Immature natural killer cell (primary cell): Measurements from ENCODE around the gene SFSWAP. TPM values are rescaled to one million over a fixed set of nuclear protein-coding genes. Genes with fewer than 3 reads are reported as not detected.

ENCODE experiments used
- DNase-seq, 3 donors: peaks; one replicate each; pipeline ENCODE4 v3.0.0; 2022; ENCODE audit warnings: mixed read lengths in 1 of 3
- H3K27ac Mint-ChIP-seq, 6 donors: one replicate each; pipeline ENCODE4 v1.8.0; 2020; ENCODE audit warnings: mixed read lengths in 6 of 6, mild to moderate bottlenecking in 5 of 6, inconsistent platforms in 4 of 6, moderate library complexity in 3 of 6
- H3K27me3 Mint-ChIP-seq, 3 donors: one replicate each; pipeline ENCODE4 v1.8.0; 2020 to 2021; ENCODE audit warnings: low read depth in 3 of 3, mild to moderate bottlenecking in 3 of 3, mixed read lengths in 3 of 3, moderate library complexity in 3 of 3, inconsistent platforms in 1 of 3
- H3K36me3 Mint-ChIP-seq, 3 donors: one replicate each; pipeline ENCODE4 v1.8.0; 2020; ENCODE audit warnings: mixed read lengths in 3 of 3, inconsistent platforms in 2 of 3, mild to moderate bottlenecking in 2 of 3
- H3K4me1 Mint-ChIP-seq, 2 donors: one replicate each; pipeline ENCODE4 v1.8.0; 2020; ENCODE audit warnings: inconsistent platforms in 2 of 2, mild to moderate bottlenecking in 2 of 2, mixed read lengths in 2 of 2, moderate library complexity in 1 of 2
- H3K4me3 Mint-ChIP-seq, 5 donors: one replicate each; pipeline ENCODE4 v1.8.0; 2020; ENCODE audit warnings: mild to moderate bottlenecking in 5 of 5, mixed read lengths in 5 of 5, inconsistent platforms in 3 of 5, moderate library complexity in 3 of 5
- H3K9me3 Mint-ChIP-seq, 6 donors: one replicate each; pipeline ENCODE4 v1.8.0; 2020; ENCODE audit warnings: mild to moderate bottlenecking in 6 of 6, mixed read lengths in 6 of 6, inconsistent platforms in 4 of 6, moderate library complexity in 3 of 6
- polyA plus RNA-seq, 3 donors: library from polyadenylated mRNA; unstranded; fragments of 300-500 nt; fragmentation: Illumina TruSeq; gene quantifications; one replicate each; pipeline ENCODE4 v1.2.3, GENCODE V29; 2021

Gene SFSWAP
- polyA plus RNA-seq, 3 donors from 2014 or later = 6.0 to 26.2 (median 16.6) TPM

- Mint-ChIP-seq H3K27ac (no peak overlapping the region), H3K9me3 (no peaks in the 10 kb centered on the region), H3K27me3 (peaks cover 0 to 11% (median 0%) of the 10 kb centered on the region in 3 donors), H3K4me1 (peaks cover 0 to 4% of the 10 kb centered on the region in 2 donors), H3K4me3 (no peak overlapping the region), H3K36me3 (no peaks in the 10 kb centered on the region)
- no peak for DNase-seq
Observed at GRCh38 chr12:131833896-131834641, 123.2 kb downstream of the SFSWAP start.

- peaks cover 0 to 4% of the 10 kb centered on the region in 2 donors for H3K4me1 Mint-ChIP-seq
- no peak overlapping the region for H3K27ac Mint-ChIP-seq
- H3K4me3 Mint-ChIP-seq = no peak overlapping the region
- H3K9me3 Mint-ChIP-seq = no peaks in the 10 kb centered on the region
- no peak for DNase-seq
- no peaks in the 10 kb centered on the region for H3K36me3 Mint-ChIP-seq
- peaks cover 0 to 6% (median 0%) of the 10 kb centered on the region in 3 donors for H3K27me3 Mint-ChIP-seq
Observed at GRCh38 chr12:131834798-131835615, 124.1 kb downstream of the SFSWAP start.

- H3K36me3 Mint-ChIP-seq = no peaks in the 10 kb centered on the region
- H3K4me1 Mint-ChIP-seq = peaks cover 0 to 4% of the 10 kb centered on the region in 2 donors
- H3K4me3 Mint-ChIP-seq = no peak overlapping the region
- no peak for DNase-seq
- peaks cover 0 to 6% (median 0%) of the 10 kb centered on the region in 3 donors for H3K27me3 Mint-ChIP-seq
- H3K27ac Mint-ChIP-seq = no peak overlapping the region
- no peaks in the 10 kb centered on the region for H3K9me3 Mint-ChIP-seq
Observed at GRCh38 chr12:131835616-131836171, 124.8 kb downstream of the SFSWAP start.

- Mint-ChIP-seq H3K9me3 (no peaks in the 10 kb centered on the region), H3K4me1 (no peaks in the 10 kb centered on the region), H3K27ac (no peak overlapping the region), H3K27me3 (peaks cover 0 to 6% (median 0%) of the 10 kb centered on the region in 3 donors), H3K36me3 (no peaks in the 10 kb centered on the region), H3K4me3 (no peak overlapping the region)
- no peak for DNase-seq
Observed at GRCh38 chr12:131836193-131836592, 125.3 kb downstream of the SFSWAP start.

- DNase-seq = no peak
- Mint-ChIP-seq H3K4me1 (no peaks in the 10 kb centered on the region), H3K4me3 (no peak overlapping the region), H3K27me3 (peaks cover 0 to 6% (median 0%) of the 10 kb centered on the region in 3 donors), H3K9me3 (no peaks in the 10 kb centered on the region), H3K36me3 (no peaks in the 10 kb centered on the region), H3K27ac (no peak overlapping the region)
Observed at GRCh38 chr12:131836714-131837397, 126.0 kb downstream of the SFSWAP start.

GRCh38 chr12:131840643-131841416 is 129.9 kb downstream of the SFSWAP start:
- no peak for DNase-seq
- Mint-ChIP-seq H3K36me3 (no peaks in the 10 kb centered on the region), H3K4me1 (no peaks in the 10 kb centered on the region), H3K27ac (no peak overlapping the region), H3K4me3 (no peak overlapping the region), H3K27me3 (no peaks in the 10 kb centered on the region), H3K9me3 (no peaks in the 10 kb centered on the region)

GRCh38 chr12:131841547-131841946 is 130.7 kb downstream of the SFSWAP start:
- Mint-ChIP-seq H3K4me3 (no peak overlapping the region), H3K36me3 (no peaks in the 10 kb centered on the region)
- DNase-seq = no peak

GRCh38 chr12:131842169-131842568 is 131.3 kb downstream of the SFSWAP start:
- Mint-ChIP-seq H3K9me3 (no peaks in the 10 kb centered on the region), H3K27ac (no peak overlapping the region), H3K36me3 (no peaks in the 10 kb centered on the region), H3K4me1 (no peaks in the 10 kb centered on the region), H3K27me3 (peaks cover 0 to 2% (median 0%) of the 10 kb centered on the region in 3 donors), H3K4me3 (no peak overlapping the region)
- no peak for DNase-seq

More at GRCh38 chr12:131841547-131841946, 130.7 kb downstream of the SFSWAP start:
- no peaks in the 10 kb centered on the region for H3K9me3 Mint-ChIP-seq
- H3K27me3 Mint-ChIP-seq = peaks cover 0 to 2% (median 0%) of the 10 kb centered on the region in 3 donors
- H3K4me1 Mint-ChIP-seq = no peaks in the 10 kb centered on the region
- no peak overlapping the region for H3K27ac Mint-ChIP-seq

GRCh38 chr12:131843527-131843926 is 132.6 kb downstream of the SFSWAP start:
- DNase-seq = no peak
- H3K27ac Mint-ChIP-seq = no peak overlapping the region
- no peaks in the 10 kb centered on the region for H3K4me1 Mint-ChIP-seq
- H3K27me3 Mint-ChIP-seq = peaks cover 0 to 2% (median 0%) of the 10 kb centered on the region in 3 donors
- H3K9me3 Mint-ChIP-seq = no peaks in the 10 kb centered on the region
- no peaks in the 10 kb centered on the region for H3K36me3 Mint-ChIP-seq
- H3K4me3 Mint-ChIP-seq = no peak overlapping the region

GRCh38 chr12:131844140-131844539 is 133.2 kb downstream of the SFSWAP start:
- H3K27me3 Mint-ChIP-seq = peaks cover 0 to 2% (median 0%) of the 10 kb centered on the region in 3 donors
- H3K9me3 Mint-ChIP-seq = no peaks in the 10 kb centered on the region
- no peak for DNase-seq
- no peaks in the 10 kb centered on the region for H3K36me3 Mint-ChIP-seq
- no peaks in the 10 kb centered on the region for H3K4me1 Mint-ChIP-seq
- no peak overlapping the region for H3K27ac Mint-ChIP-seq
- H3K4me3 Mint-ChIP-seq = no peak overlapping the region

GRCh38 chr12:131844656-131845055 is 133.8 kb downstream of the SFSWAP start:
- Mint-ChIP-seq H3K9me3 (no peaks in the 10 kb centered on the region), H3K36me3 (no peaks in the 10 kb centered on the region), H3K4me3 (no peak overlapping the region), H3K4me1 (no peaks in the 10 kb centered on the region), H3K27ac (no peak overlapping the region), H3K27me3 (peaks cover 0 to 2% (median 0%) of the 10 kb centered on the region in 3 donors)
- no peak for DNase-seq

GRCh38 chr12:131845121-131845520 is 134.2 kb downstream of the SFSWAP start:
- H3K9me3 Mint-ChIP-seq = no peaks in the 10 kb centered on the region

GRCh38 chr12:131847456-131847855 is 136.6 kb downstream of the SFSWAP start:
- Mint-ChIP-seq H3K27ac (no peak overlapping the region), H3K36me3 (no peaks in the 10 kb centered on the region), H3K4me3 (no peak overlapping the region), H3K9me3 (no peaks in the 10 kb centered on the region), H3K27me3 (peaks cover 0 to 2% (median 0%) of the 10 kb centered on the region in 3 donors), H3K4me1 (no peaks in the 10 kb centered on the region)
- no peak for DNase-seq

More at GRCh38 chr12:131845121-131845520, 134.2 kb downstream of the SFSWAP start:
- H3K4me3 Mint-ChIP-seq = no peak overlapping the region
- H3K27me3 Mint-ChIP-seq = peaks cover 0 to 2% (median 0%) of the 10 kb centered on the region in 3 donors
- H3K27ac Mint-ChIP-seq = no peak overlapping the region
- H3K4me1 Mint-ChIP-seq = no peaks in the 10 kb centered on the region
- H3K36me3 Mint-ChIP-seq = no peaks in the 10 kb centered on the region
- DNase-seq = no peak
